HG03558 (cell line): ENCODE measurements around the gene TRIM54.
"Not testable (repeated sequence)": the region's sequence is repeated elsewhere in the genome, so short reads cannot be mapped to it uniquely, and the experiment has no call there.

ENCODE experiments used
- ATAC-seq: cut with Tn5 transposase; IDR thresholded peaks from one replicate; pipeline ENCODE4 v1.9.1; 2021; ENCODE audit warnings: moderate number of reproducible peaks; ENCODE audit not compliant: unreplicated experiment; ENCODE audit errors: extremely low read depth

TRIM54 gene

DNA sequence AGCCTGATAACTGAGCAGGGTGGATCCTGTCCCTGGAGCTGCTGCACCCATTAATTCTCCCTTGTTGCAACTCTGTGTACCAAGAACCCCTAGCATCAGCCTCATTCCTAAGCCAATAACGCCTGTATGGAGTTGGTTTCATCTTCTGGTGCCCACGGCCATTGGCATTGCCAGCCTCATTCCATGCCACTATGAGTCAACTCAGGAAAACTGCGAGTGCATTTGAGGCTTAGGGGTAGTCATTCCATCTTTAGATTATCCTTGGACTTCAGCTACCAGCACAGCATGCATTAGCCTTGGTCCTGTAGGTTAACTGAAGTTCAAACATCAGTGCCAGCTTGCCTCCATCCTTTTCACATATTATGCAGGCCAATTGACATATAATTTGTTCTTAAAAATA lies 1.4 kb upstream of the TRIM54 start:
- no peak for ATAC-seq

- ATAC-seq: no peak
Observed at GRCh38 chr2:27281442-27281841, 787 bp upstream of the TRIM54 start.

DNA sequence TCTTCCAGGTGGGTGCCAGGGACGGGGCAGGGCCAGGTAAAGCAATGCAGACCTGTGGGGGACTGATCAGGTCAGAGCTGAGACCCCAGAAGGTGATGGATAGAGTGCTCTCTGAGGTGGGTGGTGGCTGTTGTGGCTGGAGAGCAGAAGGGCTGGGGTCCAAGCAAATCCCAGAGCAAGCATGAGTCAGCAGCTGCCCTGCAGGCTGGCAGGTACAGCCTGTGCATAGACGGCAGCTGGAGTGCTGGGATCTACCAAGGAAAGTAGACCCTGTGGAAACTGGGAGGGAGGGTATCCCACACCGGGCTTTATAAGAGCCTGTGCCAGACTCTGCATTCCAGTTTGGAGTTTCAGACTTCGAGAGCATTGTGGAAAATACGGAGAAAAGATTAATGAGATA lies 663 bp downstream of the TRIM54 start:
- ATAC-seq: no peak

DNA sequence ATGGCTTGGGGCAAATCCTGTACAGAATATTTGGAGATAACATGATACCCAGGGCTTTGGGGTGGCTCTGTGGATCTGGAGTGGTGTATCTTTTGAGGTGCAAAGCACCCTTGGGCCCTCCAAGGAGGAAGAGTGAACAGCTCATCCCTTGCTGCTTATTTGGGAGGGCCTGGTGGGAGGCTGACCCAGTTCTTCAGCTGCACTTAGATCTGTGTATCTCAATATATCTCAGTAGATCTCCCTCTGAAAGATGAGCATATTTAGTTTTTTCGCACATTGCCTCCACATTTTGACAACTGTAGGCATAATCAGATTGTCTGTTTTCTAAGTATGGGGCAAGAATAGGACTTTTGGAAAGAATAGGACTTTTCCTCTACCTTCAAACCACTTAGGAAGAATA lies 2.8 kb downstream of the TRIM54 start:
- ATAC-seq: no peak

DNA sequence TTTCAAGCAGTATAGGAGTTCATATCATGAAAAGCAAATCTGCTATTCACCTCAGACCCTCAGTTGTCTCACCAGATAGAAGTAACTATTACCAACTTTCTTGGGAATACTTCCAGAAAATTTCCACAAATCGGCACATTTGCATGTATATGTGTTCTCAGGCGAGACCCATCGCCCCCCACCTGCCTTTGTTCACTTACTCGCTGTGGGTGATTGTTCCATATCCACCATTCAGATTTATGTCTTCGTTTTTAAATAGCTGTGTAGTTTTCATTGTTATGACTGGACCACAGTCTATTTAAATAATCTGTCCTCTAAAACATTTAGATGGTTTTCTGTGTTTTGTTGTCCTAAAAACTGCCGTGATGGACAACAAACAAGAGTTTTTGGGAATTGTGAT lies 3.3 kb downstream of the TRIM54 start:
- no peak for ATAC-seq

DNA sequence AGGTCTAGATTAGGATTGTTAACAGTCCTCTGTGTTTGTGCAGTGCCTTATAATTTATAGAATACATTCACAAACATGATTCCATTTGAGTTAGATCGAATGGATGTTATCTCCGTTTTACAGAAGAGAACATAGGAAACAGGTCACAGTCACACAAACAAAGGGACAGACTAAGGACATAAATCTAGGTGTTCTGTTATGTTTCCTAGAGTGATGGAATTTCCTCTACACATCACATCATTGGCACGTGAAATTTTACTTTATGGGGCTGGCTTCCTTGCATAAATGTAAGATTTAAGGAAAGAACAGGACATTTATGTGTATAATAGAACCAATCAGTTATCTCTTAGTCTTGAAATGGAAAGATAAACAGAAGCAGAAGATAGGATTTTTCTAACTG lies 6.4 kb downstream of the TRIM54 start:
- no peak for ATAC-seq

DNA sequence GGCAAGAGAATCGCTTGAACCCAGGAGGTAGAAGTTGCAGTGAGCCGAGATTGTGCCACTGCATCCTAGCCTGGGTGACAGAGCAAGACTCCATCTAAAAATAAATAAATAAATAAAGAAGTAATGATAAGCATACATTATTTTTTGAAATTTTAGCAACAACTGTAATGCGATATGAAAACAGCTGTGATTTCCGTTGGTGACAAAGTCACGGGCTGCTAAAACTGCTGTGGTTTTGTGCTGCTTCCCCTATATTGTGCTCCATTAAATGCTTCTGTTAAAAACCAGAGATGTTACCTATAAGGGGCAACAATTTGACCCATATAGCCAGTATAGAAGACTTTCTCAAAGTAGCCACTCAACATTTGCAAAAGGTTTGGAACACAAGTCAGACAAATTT lies 8.3 kb downstream of the TRIM54 start:
- ATAC-seq: no peak

- ATAC-seq: no peak
Observed at GRCh38 chr2:27291865-27292264, 9.6 kb downstream of the TRIM54 start.

GRCh38 chr2:27294928-27295327 lies 12.7 kb downstream of the TRIM54 start:
- no peak for ATAC-seq

GRCh38 chr2:27296481-27296880 lies 14.3 kb downstream of the TRIM54 start:
- ATAC-seq: no peak

- ATAC-seq: no peak
Observed at GRCh38 chr2:27297195-27297594, 15.0 kb downstream of the TRIM54 start.

DNA sequence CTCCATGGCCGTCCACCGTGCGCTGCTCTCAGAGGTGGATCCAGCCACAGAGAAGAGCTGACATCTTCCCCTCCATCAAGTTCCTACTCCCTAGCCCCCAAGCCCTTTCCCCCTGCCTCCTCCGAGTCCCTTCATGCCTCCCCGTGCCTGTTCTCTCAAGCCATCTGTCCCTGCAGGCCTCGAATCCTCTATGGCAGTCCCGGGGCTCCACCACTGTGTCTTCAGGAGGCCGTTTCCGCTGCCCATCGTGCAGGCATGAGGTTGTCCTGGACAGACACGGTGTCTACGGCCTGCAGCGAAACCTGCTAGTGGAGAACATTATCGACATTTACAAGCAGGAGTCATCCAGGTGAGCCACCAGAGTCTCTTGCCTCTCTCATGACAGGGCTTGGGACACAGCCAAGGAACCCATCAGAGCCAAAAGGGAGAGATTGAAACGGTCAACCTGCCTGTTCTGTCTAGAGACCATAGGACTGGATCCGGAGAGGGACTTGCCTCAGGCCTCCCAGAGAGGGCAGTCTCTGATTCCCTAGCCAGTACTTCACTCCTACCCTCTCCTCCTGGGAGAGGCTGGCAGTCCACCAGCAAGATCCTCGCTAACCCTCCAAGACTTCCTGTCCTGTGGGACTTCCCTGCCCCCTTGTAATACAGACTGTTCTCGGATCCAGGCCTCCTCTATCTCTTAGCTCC lies 16.3 kb downstream of the TRIM54 start:
- ATAC-seq: no peak

DNA sequence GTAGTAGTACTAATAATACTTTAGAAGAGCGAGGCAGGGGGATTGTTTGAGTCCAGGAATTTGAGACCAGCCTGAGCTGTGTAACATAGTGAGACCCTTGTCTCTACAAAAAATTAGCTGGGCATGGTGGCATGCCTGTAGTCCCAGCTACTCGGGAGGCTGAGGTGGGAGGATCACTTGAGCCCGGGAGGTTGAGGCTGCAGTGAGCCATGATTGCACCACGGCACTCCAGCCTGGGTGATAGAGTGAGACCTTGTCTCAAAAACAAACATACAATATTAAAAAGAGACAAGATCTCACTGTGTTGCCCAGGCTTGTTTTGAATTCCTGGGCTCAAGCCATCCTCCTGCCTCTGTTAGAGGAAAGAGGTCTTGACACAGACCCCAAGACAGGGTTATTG lies 18.4 kb downstream of the TRIM54 start:
- not testable (repeated sequence) for ATAC-seq

DNA sequence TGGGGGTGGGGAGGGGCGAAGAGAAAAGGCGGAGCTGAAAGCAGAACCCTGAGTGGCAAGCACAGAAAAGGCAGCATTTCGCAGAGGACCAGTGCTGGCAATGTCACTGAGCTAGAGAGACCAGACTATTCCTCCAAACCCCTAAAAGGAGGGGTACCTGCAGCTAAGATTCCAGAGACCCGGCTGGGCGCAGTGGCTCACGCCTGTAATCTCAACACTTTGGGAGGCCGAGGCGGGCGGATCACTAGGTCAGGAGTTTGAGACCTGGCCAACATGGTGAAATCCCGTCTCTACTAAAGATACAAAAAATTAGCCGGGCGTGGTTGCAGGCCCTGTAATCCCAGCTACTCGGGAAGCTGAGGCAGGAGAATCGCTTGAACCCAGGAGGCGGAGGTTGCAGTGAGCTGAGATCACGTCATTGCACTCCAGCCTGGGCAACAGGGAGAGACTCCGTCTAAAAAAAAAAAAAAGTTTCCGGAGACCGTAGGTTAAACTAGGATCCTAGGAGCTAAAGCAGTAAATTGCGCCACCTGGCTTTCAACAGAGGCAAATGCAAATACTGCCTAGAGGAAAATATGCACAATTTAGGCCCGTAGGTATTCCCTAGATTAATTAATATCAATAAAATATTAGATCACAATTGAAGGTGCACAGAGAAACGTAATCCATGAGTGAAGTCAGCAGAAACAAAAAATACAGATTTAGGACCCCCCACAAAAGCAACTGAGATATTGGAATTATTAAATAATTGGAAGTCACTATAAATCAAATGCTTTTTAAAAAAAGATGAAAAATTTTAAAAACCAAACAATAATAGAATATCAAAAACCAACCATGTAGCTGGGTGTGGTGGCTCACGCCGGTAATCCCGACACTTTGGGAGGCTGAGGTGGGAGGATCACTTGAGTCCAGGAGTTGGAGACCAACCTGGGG lies 21.1 kb downstream of the TRIM54 start:
- no peak for ATAC-seq

- no peak for ATAC-seq
Observed at GRCh38 chr2:27304488-27305240, 22.4 kb downstream of the TRIM54 start.

DNA sequence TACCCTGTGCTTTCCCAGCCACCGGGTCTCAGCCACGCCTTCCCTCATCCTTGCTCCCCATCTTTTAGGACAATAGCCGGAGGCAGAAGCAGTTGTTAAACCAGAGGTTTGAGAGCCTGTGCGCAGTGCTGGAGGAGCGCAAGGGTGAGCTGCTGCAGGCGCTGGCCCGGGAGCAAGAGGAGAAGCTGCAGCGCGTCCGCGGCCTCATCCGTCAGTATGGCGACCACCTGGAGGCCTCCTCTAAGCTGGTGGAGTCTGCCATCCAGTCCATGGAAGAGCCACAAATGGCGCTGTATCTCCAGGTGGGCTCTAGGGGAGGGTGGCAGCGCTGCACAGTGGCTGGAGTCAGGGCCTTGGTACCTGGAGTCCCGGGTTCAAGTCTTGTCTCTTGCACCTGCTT lies 23.3 kb downstream of the TRIM54 start:
- no peak for ATAC-seq

DNA sequence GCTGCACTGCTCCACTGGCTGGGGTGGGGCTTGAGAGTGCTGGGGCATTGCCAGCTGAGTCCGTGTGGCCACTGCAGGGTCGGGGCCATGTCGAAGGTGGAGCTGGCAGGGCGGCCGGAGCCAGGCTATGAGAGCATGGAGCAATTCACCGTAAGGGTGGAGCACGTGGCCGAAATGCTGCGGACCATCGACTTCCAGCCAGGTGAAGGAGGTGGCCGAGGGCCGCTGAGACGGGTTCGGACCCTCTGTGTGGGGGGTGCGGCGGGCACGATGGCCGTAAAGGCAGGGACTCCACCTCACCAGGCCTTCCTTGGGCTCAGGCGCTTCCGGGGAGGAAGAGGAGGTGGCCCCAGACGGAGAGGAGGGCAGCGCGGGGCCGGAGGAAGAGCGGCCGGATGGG lies 23.9 kb downstream of the TRIM54 start:
- ATAC-seq: no peak

DNA sequence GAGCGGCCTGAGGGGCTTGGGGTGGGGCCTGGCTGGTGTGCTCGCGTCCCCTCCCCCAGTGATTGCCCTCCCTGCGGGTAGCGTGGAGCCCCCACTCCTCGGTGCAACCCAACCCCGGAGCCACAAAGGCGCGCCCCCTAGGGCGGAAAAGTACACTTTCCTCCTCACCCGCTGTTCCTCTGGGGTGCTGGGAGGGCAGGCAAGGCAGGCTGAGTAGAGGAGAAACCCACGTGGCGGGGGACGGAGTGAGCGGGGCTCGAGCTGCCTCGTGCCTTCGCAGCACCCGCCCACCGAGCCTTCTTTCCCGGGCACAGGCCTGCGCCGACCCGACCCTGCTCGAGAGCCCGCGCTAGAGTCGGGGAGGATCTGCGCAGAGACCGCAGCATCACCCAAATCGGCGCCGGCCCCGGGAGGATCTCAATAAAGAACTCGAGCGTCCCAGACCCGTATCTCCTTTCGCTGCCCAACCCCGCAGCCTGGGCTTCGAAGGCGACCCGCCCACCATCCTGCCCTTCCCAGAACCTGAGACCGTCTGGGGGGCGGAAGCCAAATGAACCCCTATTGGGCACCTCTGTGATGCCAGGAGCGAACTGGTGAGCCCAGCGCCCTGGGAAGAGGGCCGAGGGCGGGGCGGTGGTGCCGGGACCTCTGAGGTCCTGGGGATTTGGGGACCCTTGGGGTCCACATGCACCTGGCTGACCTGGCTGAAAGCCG lies 24.5 kb downstream of the TRIM54 start:
- ATAC-seq: no peak

- ATAC-seq: no peak
Observed at GRCh38 chr2:27307287-27307544, 25.0 kb downstream of the TRIM54 start.

- ATAC-seq: no peak
Observed at GRCh38 chr2:27307545-27308358, 25.5 kb downstream of the TRIM54 start.
